SK-N-SH treated with all-trans-retinoic acid at 6 μM for 48 hours (cell line): ENCODE results near the gene INO80B.

Experiments used
- PATZ1 ChIP-seq: fragments of 250-450 bp; sonication (Bioruptor Pico); IDR thresholded peaks from 2 replicates; pipeline ENCODE4 v1.8.0; 2020; ENCODE audit warnings: mild to moderate bottlenecking, moderate library complexity, borderline replicate concordance
- TCF4 ChIP-seq: fragments of 250-450 bp; sonication (Bioruptor Pico); IDR thresholded peaks from 2 replicates; pipeline ENCODE4 v1.8.0; 2021; ENCODE audit warnings: mild to moderate bottlenecking, moderate library complexity, borderline replicate concordance
- TOX ChIP-seq: fragments of 250-450 bp; sonication (Bioruptor Pico); IDR thresholded peaks from 2 replicates; pipeline ENCODE4 v1.8.0; 2021; ENCODE audit warnings: mild to moderate bottlenecking, moderate library complexity, borderline replicate concordance
- ZFP3 ChIP-seq: fragments of 250-450 bp; sonication (Bioruptor Pico); IDR thresholded peaks from 2 replicates; pipeline ENCODE4 v1.5.0; 2020; ENCODE audit warnings: mild to moderate bottlenecking, moderate library complexity
- ZFP30 ChIP-seq: fragments of 450-650 bp; formaldehyde crosslinking; IDR thresholded peaks from 2 replicates; pipeline ENCODE4 v1.5.0; 2022; ENCODE audit warnings: mild to moderate bottlenecking, moderate library complexity
- ZNF8 ChIP-seq: fragments of 450-650 bp; formaldehyde crosslinking; IDR thresholded peaks from 2 replicates; pipeline ENCODE4 v1.5.0; 2020; ENCODE audit warnings: mild to moderate bottlenecking, moderate library complexity
- TF ChIP-seq, protein P1 (sequence below): fragments of 250-450 bp; sonication (Bioruptor Pico); IDR thresholded peaks from 2 replicates; pipeline ENCODE4 v1.5.1; 2020; ENCODE audit warnings: low read depth, mild to moderate bottlenecking, moderate library complexity

DNA sequence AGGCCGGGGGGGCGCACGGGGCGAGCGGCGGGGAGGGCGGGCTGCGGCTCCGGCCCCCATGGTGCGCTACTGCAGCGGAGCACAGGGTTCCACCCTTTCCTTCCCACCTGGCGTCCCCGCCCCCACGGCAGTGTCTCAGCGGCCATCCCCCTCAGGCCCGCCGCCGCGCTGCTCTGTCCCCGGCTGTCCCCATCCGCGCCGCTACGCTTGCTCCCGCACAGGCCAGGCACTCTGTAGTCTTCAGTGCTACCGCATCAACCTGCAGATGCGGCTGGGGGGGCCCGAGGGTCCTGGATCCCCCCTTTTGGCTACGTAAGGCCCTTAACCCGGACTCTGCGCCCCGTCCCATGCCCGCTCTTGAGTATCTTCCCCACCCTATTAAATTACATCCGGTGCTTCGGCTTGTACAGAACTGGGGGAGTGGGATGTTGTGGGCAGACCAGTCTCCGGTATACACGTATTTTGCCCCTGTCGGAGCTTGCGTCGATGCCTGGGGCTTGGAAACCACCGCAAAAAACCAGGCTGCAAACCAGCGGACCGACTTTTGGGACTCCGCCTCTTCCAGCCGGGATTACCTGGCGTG lies 2.8 kb downstream of the INO80B start:
- TF ChIP-seq PATZ1 (CRISPR knock-in tag) (no peak), ZFP3 (CRISPR knock-in tag) (no peak), TCF4 (CRISPR knock-in tag) (peak; percentile 9; the same call in 1 of the 2 replicates), ZFP30 (CRISPR knock-in tag) (no peak), ZNF8 (CRISPR knock-in tag) (no peak), TOX (no peak)
- TF ChIP-seq, protein P1, sequence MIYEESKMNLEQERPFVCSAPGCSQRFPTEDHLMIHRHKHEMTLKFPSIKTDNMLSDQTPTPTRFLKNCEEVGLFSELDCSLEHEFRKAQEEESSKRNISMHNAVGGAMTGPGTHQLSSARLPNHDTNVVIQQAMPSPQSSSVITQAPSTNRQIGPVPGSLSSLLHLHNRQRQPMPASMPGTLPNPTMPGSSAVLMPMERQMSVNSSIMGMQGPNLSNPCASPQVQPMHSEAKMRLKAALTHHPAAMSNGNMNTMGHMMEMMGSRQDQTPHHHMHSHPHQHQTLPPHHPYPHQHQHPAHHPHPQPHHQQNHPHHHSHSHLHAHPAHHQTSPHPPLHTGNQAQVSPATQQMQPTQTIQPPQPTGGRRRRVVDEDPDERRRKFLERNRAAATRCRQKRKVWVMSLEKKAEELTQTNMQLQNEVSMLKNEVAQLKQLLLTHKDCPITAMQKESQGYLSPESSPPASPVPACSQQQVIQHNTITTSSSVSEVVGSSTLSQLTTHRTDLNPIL = no peak
